Measurements from ENCODE around the gene ERGIC3. TPM values are rescaled to one million over a fixed set of nuclear protein-coding genes. Genes with fewer than 3 reads are reported as not detected.

ERGIC3 gene
- total RNA-seq, 1 experiment from 2014 or later, result 265 TPM

DNA sequence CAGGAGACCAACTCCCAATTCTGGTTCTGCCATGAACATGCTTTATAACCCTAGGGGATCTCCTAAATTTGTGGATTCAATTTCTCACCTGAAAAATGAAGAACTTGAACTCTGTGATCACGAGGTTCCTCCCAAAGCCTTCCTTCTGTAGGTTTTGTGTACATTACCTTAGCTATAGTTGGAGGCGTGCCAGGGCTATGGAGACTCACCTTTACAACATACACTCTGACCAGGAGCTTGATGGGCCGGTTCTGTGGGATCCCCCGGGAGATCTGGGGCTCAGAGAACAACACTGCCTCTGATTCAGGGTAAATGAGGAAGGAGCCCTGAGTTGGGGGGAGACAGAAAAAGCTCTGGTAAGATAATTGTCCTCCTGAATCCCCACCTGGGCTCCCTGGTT is 34.1 kb downstream of the ERGIC3 start:
- ATAC-seq (no peak), DNase-seq (ENCODE audit: low read depth, low spot score) (no peak)
- H3K27ac ChIP-seq (ENCODE audit: low read length), result no peak overlapping the region
- TF ChIP-seq, protein P1, sequence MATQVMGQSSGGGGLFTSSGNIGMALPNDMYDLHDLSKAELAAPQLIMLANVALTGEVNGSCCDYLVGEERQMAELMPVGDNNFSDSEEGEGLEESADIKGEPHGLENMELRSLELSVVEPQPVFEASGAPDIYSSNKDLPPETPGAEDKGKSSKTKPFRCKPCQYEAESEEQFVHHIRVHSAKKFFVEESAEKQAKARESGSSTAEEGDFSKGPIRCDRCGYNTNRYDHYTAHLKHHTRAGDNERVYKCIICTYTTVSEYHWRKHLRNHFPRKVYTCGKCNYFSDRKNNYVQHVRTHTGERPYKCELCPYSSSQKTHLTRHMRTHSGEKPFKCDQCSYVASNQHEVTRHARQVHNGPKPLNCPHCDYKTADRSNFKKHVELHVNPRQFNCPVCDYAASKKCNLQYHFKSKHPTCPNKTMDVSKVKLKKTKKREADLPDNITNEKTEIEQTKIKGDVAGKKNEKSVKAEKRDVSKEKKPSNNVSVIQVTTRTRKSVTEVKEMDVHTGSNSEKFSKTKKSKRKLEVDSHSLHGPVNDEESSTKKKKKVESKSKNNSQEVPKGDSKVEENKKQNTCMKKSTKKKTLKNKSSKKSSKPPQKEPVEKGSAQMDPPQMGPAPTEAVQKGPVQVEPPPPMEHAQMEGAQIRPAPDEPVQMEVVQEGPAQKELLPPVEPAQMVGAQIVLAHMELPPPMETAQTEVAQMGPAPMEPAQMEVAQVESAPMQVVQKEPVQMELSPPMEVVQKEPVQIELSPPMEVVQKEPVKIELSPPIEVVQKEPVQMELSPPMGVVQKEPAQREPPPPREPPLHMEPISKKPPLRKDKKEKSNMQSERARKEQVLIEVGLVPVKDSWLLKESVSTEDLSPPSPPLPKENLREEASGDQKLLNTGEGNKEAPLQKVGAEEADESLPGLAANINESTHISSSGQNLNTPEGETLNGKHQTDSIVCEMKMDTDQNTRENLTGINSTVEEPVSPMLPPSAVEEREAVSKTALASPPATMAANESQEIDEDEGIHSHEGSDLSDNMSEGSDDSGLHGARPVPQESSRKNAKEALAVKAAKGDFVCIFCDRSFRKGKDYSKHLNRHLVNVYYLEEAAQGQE (IDR thresholded peaks at IDR 0.05; ENCODE audit: insufficient read depth in 1 of 2, low read depth in 2 of 2, low read length in 1 of 2), result no peak
- no peak for TF ChIP-seq SIN3A (IDR thresholded peaks at IDR 0.05; ENCODE audit: borderline replicate concordance, insufficient read depth, low read depth, low read length)
- TF ChIP-seq POLR2AphosphoS5 (IDR thresholded peaks at IDR 0.05; ENCODE audit: low read depth, low read length), result no peak
- TF ChIP-seq, protein P2, sequence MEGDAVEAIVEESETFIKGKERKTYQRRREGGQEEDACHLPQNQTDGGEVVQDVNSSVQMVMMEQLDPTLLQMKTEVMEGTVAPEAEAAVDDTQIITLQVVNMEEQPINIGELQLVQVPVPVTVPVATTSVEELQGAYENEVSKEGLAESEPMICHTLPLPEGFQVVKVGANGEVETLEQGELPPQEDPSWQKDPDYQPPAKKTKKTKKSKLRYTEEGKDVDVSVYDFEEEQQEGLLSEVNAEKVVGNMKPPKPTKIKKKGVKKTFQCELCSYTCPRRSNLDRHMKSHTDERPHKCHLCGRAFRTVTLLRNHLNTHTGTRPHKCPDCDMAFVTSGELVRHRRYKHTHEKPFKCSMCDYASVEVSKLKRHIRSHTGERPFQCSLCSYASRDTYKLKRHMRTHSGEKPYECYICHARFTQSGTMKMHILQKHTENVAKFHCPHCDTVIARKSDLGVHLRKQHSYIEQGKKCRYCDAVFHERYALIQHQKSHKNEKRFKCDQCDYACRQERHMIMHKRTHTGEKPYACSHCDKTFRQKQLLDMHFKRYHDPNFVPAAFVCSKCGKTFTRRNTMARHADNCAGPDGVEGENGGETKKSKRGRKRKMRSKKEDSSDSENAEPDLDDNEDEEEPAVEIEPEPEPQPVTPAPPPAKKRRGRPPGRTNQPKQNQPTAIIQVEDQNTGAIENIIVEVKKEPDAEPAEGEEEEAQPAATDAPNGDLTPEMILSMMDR (IDR thresholded peaks at IDR 0.05), result no peak
- no peak for TF ChIP-seq TCF7L2 (IDR thresholded peaks at IDR 0.05; ENCODE audit: low read depth, low read length)
- H3K4me1 ChIP-seq (ENCODE audit: control insufficient read depth, insufficient read depth, low read length), result no peaks in the 10 kb centered on the region
- BruUV-seq (replicated peaks), result no TSS peak
- POLR2A ChIA-PET, result no interaction called here
- H3K27me3 ChIP-seq (ENCODE audit: control insufficient read depth, insufficient read depth, low read length), result no peaks in the 10 kb centered on the region
- H3K9me3 ChIP-seq (ENCODE audit: control insufficient read depth, insufficient read depth, low read depth, low read length), result no peaks in the 10 kb centered on the region
- in situ Hi-C loops (cut with HindIII; ENCODE audit: low pct_unique_long_range_greater_than_20kb, low sequenced_read_pairs), result no loop called here
- intact Hi-C loops (cut with micrococcal nuclease; ENCODE audit: unreplicated experiment), result no loop called here
- CTCF ChIA-PET, result no interaction called here
- H3K4me3 ChIP-seq (ENCODE audit: low read depth in 2 of 2, low read length in 2 of 2), result no peak overlapping the region
- no peaks in the 10 kb centered on the region for H3K36me3 ChIP-seq (ENCODE audit: control insufficient read depth, insufficient read depth, low read length)

DNA sequence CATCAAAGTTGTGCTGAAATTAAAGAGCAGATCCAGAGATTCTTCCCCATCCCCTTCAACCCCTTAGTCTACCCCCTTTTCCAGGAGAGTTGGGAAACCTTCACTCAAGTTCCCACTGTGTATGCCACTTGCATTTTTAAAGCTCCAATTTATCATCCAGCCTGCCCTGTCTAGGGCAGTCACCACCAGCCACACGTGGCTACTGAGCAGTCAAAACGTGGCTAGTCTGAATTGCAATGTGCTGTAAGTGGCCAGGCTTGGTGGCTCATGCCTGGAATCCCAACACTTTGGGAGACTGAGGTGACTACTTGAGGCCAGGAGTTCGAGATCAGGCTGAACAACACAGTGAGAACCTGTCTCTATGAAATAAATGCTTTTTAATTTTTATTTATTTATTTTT is 34.9 kb downstream of the ERGIC3 start:
- in situ Hi-C loops (cut with HindIII; ENCODE audit: low pct_unique_long_range_greater_than_20kb, low sequenced_read_pairs) (no loop called here), intact Hi-C loops (cut with micrococcal nuclease; ENCODE audit: unreplicated experiment) (no loop called here)
- Histone ChIP-seq H3K4me1 (ENCODE audit: control insufficient read depth, insufficient read depth, low read length) (no peaks in the 10 kb centered on the region), H3K27ac (ENCODE audit: low read length) (no peak overlapping the region), H3K27me3 (ENCODE audit: control insufficient read depth, insufficient read depth, low read length) (no peaks in the 10 kb centered on the region), H3K36me3 (ENCODE audit: control insufficient read depth, insufficient read depth, low read length) (no peaks in the 10 kb centered on the region), H3K4me3 (ENCODE audit: low read depth in 2 of 2, low read length in 2 of 2) (no peak overlapping the region), H3K9me3 (ENCODE audit: control insufficient read depth, insufficient read depth, low read depth, low read length) (no peaks in the 10 kb centered on the region)
- no peak for TF ChIP-seq TCF7L2 (IDR thresholded peaks at IDR 0.05; ENCODE audit: low read depth, low read length)
- TF ChIP-seq POLR2AphosphoS5 (IDR thresholded peaks at IDR 0.05; ENCODE audit: low read depth, low read length), result no peak
- TF ChIP-seq, protein P1 (IDR thresholded peaks at IDR 0.05; ENCODE audit: insufficient read depth in 1 of 2, low read depth in 2 of 2, low read length in 1 of 2), result no peak
- TF ChIP-seq, protein P2 (IDR thresholded peaks at IDR 0.05), result no peak
- TF ChIP-seq SIN3A (IDR thresholded peaks at IDR 0.05; ENCODE audit: borderline replicate concordance, insufficient read depth, low read depth, low read length), result no peak
- ChIA-PET CTCF (no interaction called here), POLR2A (interaction anchor here (0.7 kb wide), 1 partner anchor 671 kb away, joined by 3 read pairs; no protein-coding TSS in a partner anchor)
- DNase-seq (ENCODE audit: low read depth, low spot score) (no peak), ATAC-seq (no peak)
- no TSS peak for BruUV-seq (replicated peaks)

Data from Panc1 (cell line).